Peyer's patch (tissue), 4 donors: ENCODE data around the gene CALN1.

ENCODE experiments used
- CTCF ChIP-seq, 6 experiments: fragments of 450-650 bp in 4 of 6; fragments of 200-600 bp in 2 of 6; sonication (generic) in 1 of 6; IDR thresholded peaks; one replicate each; pipeline ENCODE4 v1.5.1; 2017 to 2019; ENCODE audit warnings: antibody characterized with exemption in 6 of 6, mild to moderate bottlenecking in 3 of 6, moderate library complexity in 1 of 6
- POLR2A ChIP-seq, 2 donors: fragments of 450-650 bp; IDR thresholded peaks; one replicate each; pipeline ENCODE4 v1.5.1; 2017; ENCODE audit warnings: antibody characterized with exemption in 2 of 2, mild to moderate bottlenecking in 2 of 2, moderate library complexity in 2 of 2

GRCh38 chr7:71925663-71926062 lies 486.5 kb downstream of the CALN1 start:
- no peak for TF ChIP-seq CTCF (IDR thresholded peaks at IDR 0.05)
- no peak for TF ChIP-seq POLR2A (IDR thresholded peaks at IDR 0.05)
